GM12865 (cell line): Measurements from ENCODE around the gene METTL1.

ENCODE experiments used
- DNase-seq: peaks from one replicate; pipeline ENCODE4 v3.0.0; 2010; ENCODE audit warnings: low read depth
- H3K4me3 ChIP-seq: 2 replicates; pipeline ENCODE4 v1.5.1; 2011; ENCODE audit warnings: mild to moderate bottlenecking, low read depth, low read length, control low read depth
- TF ChIP-seq, protein P1 (sequence below): IDR thresholded peaks from 2 replicates; pipeline ENCODE4 v1.5.1; 2011; ENCODE audit warnings: low read length, control low read depth, low read depth, inconsistent platforms; ENCODE audit not compliant: insufficient read depth; ENCODE audit errors: missing control alignments

Gene METTL1

DNA sequence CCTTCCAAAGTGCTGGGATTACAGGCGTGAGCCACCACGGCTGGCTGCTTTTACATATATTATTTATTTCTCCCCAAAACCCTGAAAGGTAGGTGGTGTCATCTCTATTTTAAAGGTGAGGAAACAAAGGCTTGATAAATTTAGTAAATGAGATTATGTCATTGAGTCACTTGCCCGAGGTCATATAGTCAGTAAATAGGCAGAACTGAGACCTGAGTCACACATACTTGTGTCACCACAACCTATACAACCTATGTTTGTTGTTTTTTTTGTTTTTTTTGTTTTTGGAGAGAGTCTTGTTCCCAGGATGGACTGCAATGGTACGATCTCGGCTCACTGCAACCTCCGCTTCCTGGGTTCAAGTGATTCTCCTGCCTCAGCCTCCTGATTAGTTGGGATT, 23.4 kb upstream of the METTL1 start:
- DNase-seq = no peak
- TF ChIP-seq, protein P1, sequence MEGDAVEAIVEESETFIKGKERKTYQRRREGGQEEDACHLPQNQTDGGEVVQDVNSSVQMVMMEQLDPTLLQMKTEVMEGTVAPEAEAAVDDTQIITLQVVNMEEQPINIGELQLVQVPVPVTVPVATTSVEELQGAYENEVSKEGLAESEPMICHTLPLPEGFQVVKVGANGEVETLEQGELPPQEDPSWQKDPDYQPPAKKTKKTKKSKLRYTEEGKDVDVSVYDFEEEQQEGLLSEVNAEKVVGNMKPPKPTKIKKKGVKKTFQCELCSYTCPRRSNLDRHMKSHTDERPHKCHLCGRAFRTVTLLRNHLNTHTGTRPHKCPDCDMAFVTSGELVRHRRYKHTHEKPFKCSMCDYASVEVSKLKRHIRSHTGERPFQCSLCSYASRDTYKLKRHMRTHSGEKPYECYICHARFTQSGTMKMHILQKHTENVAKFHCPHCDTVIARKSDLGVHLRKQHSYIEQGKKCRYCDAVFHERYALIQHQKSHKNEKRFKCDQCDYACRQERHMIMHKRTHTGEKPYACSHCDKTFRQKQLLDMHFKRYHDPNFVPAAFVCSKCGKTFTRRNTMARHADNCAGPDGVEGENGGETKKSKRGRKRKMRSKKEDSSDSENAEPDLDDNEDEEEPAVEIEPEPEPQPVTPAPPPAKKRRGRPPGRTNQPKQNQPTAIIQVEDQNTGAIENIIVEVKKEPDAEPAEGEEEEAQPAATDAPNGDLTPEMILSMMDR = no peak

DNA sequence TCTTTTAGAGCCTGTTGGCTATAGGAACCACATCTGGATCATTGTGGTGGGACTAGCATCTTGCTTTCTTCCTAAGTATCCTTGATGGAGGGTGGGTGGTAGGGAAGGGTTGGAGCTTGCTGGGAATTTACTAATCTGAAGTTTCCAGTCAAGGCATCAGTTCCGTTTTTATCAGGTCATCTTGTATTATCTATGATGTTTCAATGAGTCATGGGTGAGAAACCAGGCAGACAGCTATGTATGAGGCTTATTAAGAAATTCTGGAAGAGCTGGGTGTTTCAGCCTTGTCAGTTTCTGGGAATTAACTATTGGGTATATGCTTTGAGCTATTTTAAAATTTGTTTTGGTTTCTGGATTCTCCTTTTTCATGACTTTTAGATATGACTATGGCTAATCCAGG, 22.0 kb upstream of the METTL1 start:
- TF ChIP-seq, protein P1 = no peak
- no peak overlapping the region for H3K4me3 ChIP-seq
- DNase-seq = no peak

More for the DNA sequence above, 23.4 kb upstream of the METTL1 start:
- H3K4me3 ChIP-seq = no peak overlapping the region

DNA sequence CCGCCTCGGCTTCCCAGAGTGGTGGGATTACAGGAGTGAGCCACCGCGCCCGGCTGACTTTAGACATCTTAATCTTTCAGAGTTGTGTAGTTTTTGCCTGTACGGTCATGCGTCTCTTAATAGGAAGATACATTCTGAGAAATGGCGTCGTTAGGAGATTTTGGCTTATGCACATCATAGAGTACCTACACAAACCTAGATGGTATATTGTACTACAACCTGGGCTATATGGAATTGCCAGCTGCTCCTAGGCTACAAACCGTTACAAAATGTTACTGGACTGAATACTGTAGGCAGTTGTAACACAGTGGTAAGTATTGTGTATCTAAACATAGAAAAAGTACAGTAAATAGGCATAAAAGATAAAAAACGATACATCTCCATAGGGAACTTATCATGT, 12.0 kb upstream of the METTL1 start:
- DNase-seq = no peak
- TF ChIP-seq, protein P1 = no peak
- H3K4me3 ChIP-seq = peak overlapping the region; percentile 98; the same call in 1 of the 2 replicates

DNA sequence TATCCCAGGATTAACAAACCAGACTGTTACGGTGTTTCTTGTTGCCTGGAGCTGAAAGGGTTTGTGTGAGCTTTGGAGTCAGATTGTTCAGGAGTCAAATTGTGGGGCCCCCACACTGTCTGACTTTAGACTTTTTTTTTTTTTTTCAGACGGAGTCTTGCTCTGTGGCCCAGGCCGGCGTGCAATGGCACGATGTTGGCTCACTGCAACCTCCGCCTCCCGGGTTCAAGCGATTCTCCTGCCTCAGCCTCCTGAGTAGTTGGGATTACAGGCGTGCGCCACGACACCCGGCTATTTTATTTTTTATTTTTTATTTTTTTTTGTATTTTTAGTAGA, 11.5 kb upstream of the METTL1 start:
- no peak for DNase-seq
- TF ChIP-seq, protein P1 = no peak
- peak overlapping the region; percentile 98 for H3K4me3 ChIP-seq

DNA sequence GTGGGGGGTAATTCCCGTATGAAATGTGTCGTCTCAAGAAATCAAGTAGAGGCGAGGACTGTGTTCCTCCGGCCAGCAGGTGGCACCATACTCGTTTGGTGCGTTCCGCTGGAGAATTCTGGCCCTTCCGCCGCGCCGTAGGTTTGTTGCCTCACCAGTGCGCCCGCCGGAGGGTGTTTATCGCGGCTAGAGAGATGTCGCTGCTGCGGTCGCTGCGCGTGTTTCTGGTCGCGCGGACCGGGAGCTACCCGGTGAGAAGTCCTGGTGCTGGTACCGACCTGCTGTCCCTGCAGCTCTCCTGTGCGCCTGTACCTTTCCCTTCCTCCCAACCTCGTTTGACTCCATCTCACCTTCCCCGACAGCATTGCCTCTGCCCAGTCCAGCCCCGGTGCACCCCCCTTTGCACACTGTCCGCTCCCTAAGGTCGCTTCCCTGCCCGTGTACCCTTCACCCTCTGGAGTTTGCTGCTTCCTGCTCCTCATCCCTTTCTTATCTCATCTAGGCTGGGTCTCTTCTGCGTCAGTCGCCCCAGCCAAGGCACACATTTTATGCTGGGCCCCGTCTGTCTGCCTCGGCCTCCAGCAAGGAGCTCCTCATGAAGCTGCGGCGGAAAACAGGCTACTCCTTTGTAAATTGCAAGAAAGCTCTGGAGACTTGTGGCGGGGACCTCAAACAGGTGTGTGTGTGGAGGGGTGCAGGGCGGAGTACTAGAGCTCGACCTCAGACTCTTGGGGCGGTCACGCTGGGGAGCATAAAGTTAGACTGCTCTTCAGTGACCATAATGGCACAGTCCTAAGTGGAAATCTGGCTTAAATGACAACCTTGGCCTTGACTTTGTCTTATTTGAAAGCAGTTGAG, 10.9 kb upstream of the METTL1 start, which contains the start of gene TSFM:
TSS of gene TSFM (plus strand) at position 180 of the 858 bp plus-strand sequence. CDS start at position 195, 15 bp downstream.
- peak; percentile 97 for DNase-seq
- TF ChIP-seq, protein P1 = peak; percentile 92
- peak within 1 kb of the TSS; percentile 98 for H3K4me3 ChIP-seq

DNA sequence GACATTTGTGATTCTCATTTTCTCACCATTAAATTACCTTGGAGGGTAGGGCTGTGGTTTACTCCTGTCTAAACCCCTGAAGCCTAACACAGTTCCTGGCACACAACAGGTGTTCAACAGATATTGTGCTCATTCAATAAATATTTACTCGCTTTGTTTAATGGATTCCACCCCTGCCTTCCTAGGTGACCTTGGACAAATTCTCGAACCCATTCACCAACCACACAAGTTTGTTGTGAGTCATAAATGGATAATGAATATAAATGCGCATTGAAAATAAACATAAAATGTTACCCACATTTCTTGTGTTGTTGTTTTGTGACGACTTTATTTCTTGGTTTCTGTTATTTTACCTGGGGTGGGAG, 10.3 kb upstream of the METTL1 start:
- DNase-seq = no peak
- H3K4me3 ChIP-seq = no peak overlapping the region; the same call in 1 of the 2 replicates
- TF ChIP-seq, protein P1 = no peak

DNA sequence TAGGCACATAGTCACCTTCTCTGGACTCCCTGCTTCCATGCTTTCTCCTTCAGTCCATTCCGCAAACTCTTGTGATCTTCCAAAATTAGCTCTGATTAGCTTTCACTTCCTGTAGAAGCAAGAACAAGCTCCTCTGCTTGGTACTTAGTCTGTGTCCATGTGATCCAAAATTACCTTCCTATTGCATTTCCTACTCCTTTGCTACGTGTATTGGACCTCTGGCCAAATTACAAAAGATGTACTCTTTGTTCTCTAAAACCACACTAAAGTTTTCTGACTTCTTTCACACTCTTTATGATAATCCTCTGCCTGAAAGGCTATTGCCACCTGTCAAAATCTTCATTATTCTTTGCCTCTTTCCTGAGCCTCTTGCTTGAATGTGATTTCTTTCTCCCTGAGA, 9.9 kb upstream of the METTL1 start:
- no peak for DNase-seq
- no peak overlapping the region for H3K4me3 ChIP-seq
- TF ChIP-seq, protein P1 = no peak
